ENCODE measurements around the gene NUP155. TPM values are rescaled to one million over a fixed set of nuclear protein-coding genes. Genes with fewer than 3 reads are reported as not detected.

NUP155 gene
- total RNA-seq, 1 experiment from 2014 or later: 63.9 TPM

DNA sequence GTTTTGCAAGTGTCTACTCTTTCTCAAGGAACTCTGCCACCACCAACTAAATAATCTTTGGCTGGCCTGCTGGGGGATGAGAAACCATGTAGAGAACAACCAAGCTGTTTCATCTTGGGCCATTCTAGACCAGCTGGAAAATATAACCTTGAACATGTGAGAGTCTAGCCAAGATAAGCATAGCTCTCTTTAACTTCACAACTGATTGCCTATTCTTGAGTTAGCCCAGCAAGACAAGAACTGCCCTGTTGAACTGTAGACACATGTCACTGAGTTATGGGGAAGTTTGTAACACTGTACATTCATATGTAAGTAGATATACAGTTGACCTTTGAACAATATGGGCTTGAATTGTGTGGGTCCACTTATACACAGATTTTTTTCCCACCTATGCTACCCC is 44.4 kb downstream of the NUP155 start:
- no peaks in the 10 kb centered on the region for H3K27me3 Mint-ChIP-seq (ENCODE audit: insufficient read depth, unreplicated experiment)
- TF ChIP-seq, protein P1, sequence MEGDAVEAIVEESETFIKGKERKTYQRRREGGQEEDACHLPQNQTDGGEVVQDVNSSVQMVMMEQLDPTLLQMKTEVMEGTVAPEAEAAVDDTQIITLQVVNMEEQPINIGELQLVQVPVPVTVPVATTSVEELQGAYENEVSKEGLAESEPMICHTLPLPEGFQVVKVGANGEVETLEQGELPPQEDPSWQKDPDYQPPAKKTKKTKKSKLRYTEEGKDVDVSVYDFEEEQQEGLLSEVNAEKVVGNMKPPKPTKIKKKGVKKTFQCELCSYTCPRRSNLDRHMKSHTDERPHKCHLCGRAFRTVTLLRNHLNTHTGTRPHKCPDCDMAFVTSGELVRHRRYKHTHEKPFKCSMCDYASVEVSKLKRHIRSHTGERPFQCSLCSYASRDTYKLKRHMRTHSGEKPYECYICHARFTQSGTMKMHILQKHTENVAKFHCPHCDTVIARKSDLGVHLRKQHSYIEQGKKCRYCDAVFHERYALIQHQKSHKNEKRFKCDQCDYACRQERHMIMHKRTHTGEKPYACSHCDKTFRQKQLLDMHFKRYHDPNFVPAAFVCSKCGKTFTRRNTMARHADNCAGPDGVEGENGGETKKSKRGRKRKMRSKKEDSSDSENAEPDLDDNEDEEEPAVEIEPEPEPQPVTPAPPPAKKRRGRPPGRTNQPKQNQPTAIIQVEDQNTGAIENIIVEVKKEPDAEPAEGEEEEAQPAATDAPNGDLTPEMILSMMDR (IDR thresholded peaks at IDR 0.05; ENCODE audit: insufficient read depth in 1 of 2, low read depth in 1 of 2, low read length in 1 of 2, severe bottlenecking in 1 of 2, unreplicated experiment in 1 of 2): no peak
- TSS peak; percentile 29 for BruUV-seq (replicated peaks)
- ChIA-PET POLR2A (no interaction called here), CTCF (no interaction called here)
- Histone ChIP-seq H3K4me1 (no peaks in the 10 kb centered on the region), H3K9me3 (no peaks in the 10 kb centered on the region), H3K27me3 (replicated peaks; ENCODE audit: control insufficient read depth, insufficient read depth, low read length) (no peaks in the 10 kb centered on the region), H3K36me3 (ENCODE audit: control insufficient read depth, insufficient read depth, low read length) (0 out of 2 replicates have a peak, but pooled peaks cover 3% of the 10 kb centered on the region), H3K4me3 (ENCODE audit: low read depth, low read length) (no peak overlapping the region)
- H3K9me3 Mint-ChIP-seq (ENCODE audit: unreplicated experiment): no peaks in the 10 kb centered on the region
- intact Hi-C loops (cut with micrococcal nuclease; ENCODE audit: unreplicated experiment): no loop called here
- H3K36me3 Mint-ChIP-seq (ENCODE audit: insufficient read depth, unreplicated experiment): peaks cover 72% of the 10 kb centered on the region
- H3K27ac Mint-ChIP-seq (ENCODE audit: unreplicated experiment): no peak overlapping the region
- H3K4me3 Mint-ChIP-seq (ENCODE audit: unreplicated experiment): no peak overlapping the region
- no peaks in the 10 kb centered on the region for H3K4me1 Mint-ChIP-seq (ENCODE audit: low read depth, unreplicated experiment)
- DNase-seq: no peak

DNA sequence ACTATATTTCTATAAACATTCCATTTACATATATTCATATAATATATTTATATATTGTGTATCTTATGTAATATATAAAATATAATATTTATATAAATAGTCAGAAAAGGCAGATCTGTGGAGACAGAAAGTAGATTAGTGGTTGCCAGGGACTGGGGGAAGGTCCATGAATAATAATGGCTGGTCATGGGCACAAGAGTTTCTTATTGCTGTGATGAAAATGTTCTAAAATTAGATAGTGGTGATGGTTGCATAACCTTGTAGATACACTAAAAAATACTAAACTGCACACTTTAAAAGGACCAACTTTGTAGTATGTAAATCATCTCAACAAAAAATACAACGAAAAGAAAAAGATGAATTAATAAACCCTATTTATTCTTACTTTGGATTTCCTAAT is 47.3 kb downstream of the NUP155 start:
- ChIA-PET CTCF (no interaction called here), POLR2A (no interaction called here)
- Histone ChIP-seq H3K27me3 (replicated peaks; ENCODE audit: control insufficient read depth, insufficient read depth, low read length) (no peaks in the 10 kb centered on the region), H3K4me1 (no peaks in the 10 kb centered on the region), H3K36me3 (ENCODE audit: control insufficient read depth, insufficient read depth, low read length) (0 out of 2 replicates have a peak, but pooled peaks cover 3% of the 10 kb centered on the region), H3K9me3 (no peaks in the 10 kb centered on the region), H3K4me3 (ENCODE audit: low read depth, low read length) (no peak overlapping the region)
- no peak for DNase-seq
- TF ChIP-seq, protein P1 (IDR thresholded peaks at IDR 0.05; ENCODE audit: insufficient read depth in 1 of 2, low read depth in 1 of 2, low read length in 1 of 2, severe bottlenecking in 1 of 2, unreplicated experiment in 1 of 2): no peak
- no TSS peak for BruUV-seq (replicated peaks)
- H3K27me3 Mint-ChIP-seq (ENCODE audit: insufficient read depth, unreplicated experiment): no peaks in the 10 kb centered on the region
- no peaks in the 10 kb centered on the region for H3K4me1 Mint-ChIP-seq (ENCODE audit: low read depth, unreplicated experiment)
- H3K36me3 Mint-ChIP-seq (ENCODE audit: insufficient read depth, unreplicated experiment): peaks cover 82% of the 10 kb centered on the region
- intact Hi-C loops (cut with micrococcal nuclease; ENCODE audit: unreplicated experiment): no loop called here
- H3K27ac Mint-ChIP-seq (ENCODE audit: unreplicated experiment): no peak overlapping the region
- H3K9me3 Mint-ChIP-seq (ENCODE audit: unreplicated experiment): no peaks in the 10 kb centered on the region
- H3K4me3 Mint-ChIP-seq (ENCODE audit: unreplicated experiment): no peak overlapping the region

DNA sequence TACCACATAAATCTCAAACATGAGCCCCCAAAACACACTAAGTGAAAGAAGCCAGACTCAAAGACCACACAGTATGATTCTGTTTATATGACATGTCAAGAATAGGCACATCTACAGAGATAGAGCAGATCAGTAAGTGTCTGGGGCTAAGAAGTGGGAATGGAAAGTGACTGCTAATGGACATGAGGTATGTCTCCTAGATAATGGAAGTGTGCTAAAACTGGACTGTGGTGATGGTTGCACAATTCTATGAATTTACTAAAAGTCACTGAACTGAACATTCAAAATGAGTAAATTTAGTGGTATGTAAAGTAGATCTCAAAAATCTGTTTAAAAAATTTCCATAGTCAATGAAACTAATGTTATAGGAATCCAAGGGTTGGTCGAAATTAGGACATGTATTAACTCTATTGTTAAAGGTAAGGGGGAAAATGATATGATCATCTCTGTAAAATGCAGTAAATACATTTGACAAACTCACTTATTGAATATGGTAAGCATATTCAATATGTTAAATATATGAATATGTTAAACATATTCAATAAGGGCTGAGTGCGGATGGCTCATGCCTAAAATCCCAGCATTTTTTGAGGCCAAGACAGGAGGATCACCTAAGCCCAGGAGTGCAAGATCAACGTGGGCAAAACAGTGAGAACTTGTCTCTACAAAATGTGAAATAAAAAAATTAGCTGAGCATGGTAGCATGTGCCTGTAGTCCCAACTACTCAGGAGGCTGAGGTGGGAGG is 51.7 kb downstream of the NUP155 start:
- no TSS peak for BruUV-seq (replicated peaks)
- Histone ChIP-seq H3K36me3 (ENCODE audit: control insufficient read depth, insufficient read depth, low read length) (no peaks in the 10 kb centered on the region), H3K27me3 (replicated peaks; ENCODE audit: control insufficient read depth, insufficient read depth, low read length) (no peaks in the 10 kb centered on the region), H3K4me1 (no peaks in the 10 kb centered on the region), H3K9me3 (no peaks in the 10 kb centered on the region), H3K4me3 (ENCODE audit: low read depth, low read length) (no peak overlapping the region)
- H3K36me3 Mint-ChIP-seq (ENCODE audit: insufficient read depth, unreplicated experiment): peaks cover 86% of the 10 kb centered on the region
- H3K4me1 Mint-ChIP-seq (ENCODE audit: low read depth, unreplicated experiment): no peaks in the 10 kb centered on the region
- TF ChIP-seq, protein P1 (IDR thresholded peaks at IDR 0.05; ENCODE audit: insufficient read depth in 1 of 2, low read depth in 1 of 2, low read length in 1 of 2, severe bottlenecking in 1 of 2, unreplicated experiment in 1 of 2): no peak
- no peak overlapping the region for H3K27ac Mint-ChIP-seq (ENCODE audit: unreplicated experiment)
- ChIA-PET CTCF (no interaction called here), POLR2A (no interaction called here)
- intact Hi-C loops (cut with micrococcal nuclease; ENCODE audit: unreplicated experiment): no loop called here
- no peaks in the 10 kb centered on the region for H3K9me3 Mint-ChIP-seq (ENCODE audit: unreplicated experiment)
- H3K27me3 Mint-ChIP-seq (ENCODE audit: insufficient read depth, unreplicated experiment): no peaks in the 10 kb centered on the region
- DNase-seq: no peak
- no peak overlapping the region for H3K4me3 Mint-ChIP-seq (ENCODE audit: unreplicated experiment)
